K562 (cell line): ENCODE data around the gene LRP2BP. TPM values are rescaled to one million over a fixed set of nuclear protein-coding genes. Genes with fewer than 3 reads are reported as not detected.

Experiments used
- ATF7 ChIP-seq: fragments of 450-650 bp; IDR thresholded peaks from 2 replicates; pipeline ENCODE4 v1.7.1; 2014; ENCODE audit warnings: mild to moderate bottlenecking, moderate library complexity
- E2F6 ChIP-seq, 2 experiments: IDR thresholded peaks; 2 replicates each; pipeline ENCODE4 v1.6.1; 2011; ENCODE audit warnings: borderline replicate concordance in 1 of 2, control low read depth in 1 of 2, low read depth in 1 of 2, low read length in 1 of 2, mild to moderate bottlenecking in 1 of 2, mixed read lengths in 1 of 2, moderate library complexity in 1 of 2; ENCODE audit not compliant: insufficient read depth in 1 of 2, insufficient read length in 1 of 2, poor library complexity in 1 of 2, severe bottlenecking in 1 of 2; ENCODE audit errors: extremely low read depth in 1 of 2
- EHMT2 ChIP-seq: fragments of 450-650 bp; IDR thresholded peaks from 2 replicates; pipeline ENCODE4 v1.6.1; 2018; ENCODE audit warnings: antibody characterized with exemption
- ETV6 ChIP-seq, 3 experiments: fragments of 150-350 bp in 1 of 3; sonication (generic) in 1 of 3; formaldehyde crosslinking in 1 of 3; IDR thresholded peaks; 2 replicates each; pipeline versions ENCODE4 v1.6.1 to v1.8.0; 2014 to 2022; ENCODE audit warnings: borderline replicate concordance in 2 of 3, low read depth in 2 of 3, antibody characterized with exemption in 1 of 3, low read length in 1 of 3, mild to moderate bottlenecking in 1 of 3, missing genetic modification reagents in 1 of 3
- HLTF ChIP-seq: fragments of 450-650 bp; IDR thresholded peaks from 2 replicates; pipeline ENCODE4 v1.6.1; 2016
- JUND ChIP-seq, 2 experiments: IDR thresholded peaks; 2 replicates in 1 of 2; 3 replicates in 1 of 2; pipeline ENCODE4 v1.6.1; 2011; ENCODE audit warnings: borderline replicate concordance in 2 of 2, low read depth in 2 of 2, low read length in 2 of 2, improper control_type of control experiment in 1 of 2, missing biosample characterization in 1 of 2, missing genetic modification characterization in 1 of 2, missing genetic modification reagents in 1 of 2
- MCM2 ChIP-seq: fragments of 450-650 bp; IDR thresholded peaks from 2 replicates; pipeline ENCODE4 v1.6.1; 2017; ENCODE audit warnings: low read depth, mild to moderate bottlenecking
- NCOA2 ChIP-seq, 2 experiments: fragments of 450-650 bp; IDR thresholded peaks; 2 replicates each; pipeline ENCODE4 v1.6.1; 2018; ENCODE audit warnings: mild to moderate bottlenecking in 2 of 2, moderate library complexity in 1 of 2; ENCODE audit not compliant: partially characterized antibody in 2 of 2
- NKRF ChIP-seq: fragments of 450-650 bp; IDR thresholded peaks from 2 replicates; pipeline ENCODE4 v1.6.1; 2016; ENCODE audit warnings: borderline replicate concordance
- NR2C2 ChIP-seq, 2 experiments: fragments of 200-800 bp in 1 of 2; sonication (Bioruptor generic) in 1 of 2; sonication (generic) in 1 of 2; formaldehyde crosslinking in 1 of 2; IDR thresholded peaks; 2 replicates each; pipeline versions ENCODE4 v1.6.1 to v1.8.0; 2016 to 2022; ENCODE audit warnings: mild to moderate bottlenecking in 1 of 2, missing compliant biosample characterization in 1 of 2, missing genetic modification characterization in 1 of 2, missing genetic modification reagents in 1 of 2
- NR3C1 ChIP-seq: sonication (generic); formaldehyde crosslinking; IDR thresholded peaks from 2 replicates; pipeline ENCODE4 v1.8.1; 2022; ENCODE audit warnings: missing genetic modification reagents
- POLR2AphosphoS2 ChIP-seq: IDR thresholded peaks from 2 replicates; pipeline ENCODE4 v1.6.1; 2012; ENCODE audit warnings: low read length, improper control_type of control experiment
- PTRF ChIP-seq: fragments of 450-650 bp; IDR thresholded peaks from 2 replicates; pipeline ENCODE4 v1.6.1; 2016; ENCODE audit warnings: mild to moderate bottlenecking, missing genetic modification characterization, missing compliant biosample characterization
- RFX5 ChIP-seq: IDR thresholded peaks from 2 replicates; pipeline ENCODE4 v1.6.1; 2011; ENCODE audit warnings: low read depth, mild to moderate bottlenecking, improper control_type of control experiment, low read length
- SMAD4 ChIP-seq: fragments of 250-450 bp; sonication (Bioruptor Pico); conservative IDR thresholded peaks from 2 replicates; pipeline ENCODE4 v1.8.0; 2021; ENCODE audit warnings: inconsistent platforms, mild to moderate bottlenecking, moderate library complexity
- TBP ChIP-seq: optimal IDR thresholded peaks from 2 replicates; pipeline ENCODE3; 2011; ENCODE audit warnings: low read depth, low read length, improper control_type of control experiment
- TRIM28 ChIP-seq: fragments of 450-650 bp; IDR thresholded peaks from 2 replicates; pipeline ENCODE4 v1.6.1; 2017
- ZNF212 ChIP-seq: fragments of 450-650 bp; formaldehyde crosslinking; IDR thresholded peaks from 2 replicates; pipeline ENCODE4 v1.4.0; 2020; ENCODE audit warnings: mild to moderate bottlenecking
- ZNF518B ChIP-seq: fragments of 250-450 bp; sonication (Bioruptor Pico); IDR thresholded peaks from 2 replicates; pipeline ENCODE4 v1.5.0; 2021; ENCODE audit warnings: mild to moderate bottlenecking, moderate library complexity
- ZNF57 ChIP-seq: fragments of 450-650 bp; formaldehyde crosslinking; IDR thresholded peaks from 2 replicates; pipeline ENCODE4 v1.4.0; 2020; ENCODE audit warnings: mild to moderate bottlenecking, moderate library complexity
- polyA plus RNA-seq, 8 experiments: library from polyadenylated mRNA; depleted of rRNA in 4 of 8; stranded (reverse) in 5 of 8; unstranded in 3 of 8; fragments of >200 nt; fragmentation: Nextera tagmentation in 2 of 8; fragmentation: Illumina TruSeq in 1 of 8; extraction: Ambion mirVana in 2 of 8; extraction: Trizol in 1 of 8; gene quantifications; 2 replicates each; pipeline versions ENCODE4 v1.2.1 to v1.2.3, GENCODE V29; 2011 to 2014; ENCODE audit warnings: inconsistent platforms in 1 of 8, missing spikeins in 1 of 8
- total RNA-seq, 7 experiments: library from RNA; depleted of rRNA in 6 of 7; stranded (reverse); fragments of >200 nt in 6 of 7; fragmentation: Illumina TruSeq in 2 of 7; extraction: Trizol in 2 of 7; gene quantifications; 2 replicates each; pipeline versions ENCODE4 v1.2.1 to v1.2.3, GENCODE V29; 2011 to 2021; ENCODE audit warnings: low replicate concordance in 1 of 7

Gene LRP2BP
- total and polyA plus RNA-seq, 9 of the 15 experiments (the other 6 are each of a cell fraction or from before 2014, with no cell fraction given), result 0.42 to 2.1 (median 0.62) TPM

- TF ChIP-seq NR3C1 (CRISPR knock-in tag) (no peak), MCM2 (no peak), NCOA2 (IDR thresholded peaks at IDR 0.05; ENCODE audit: partially characterized antibody in 2 of 2) (no peak), NKRF (peak; percentile 91), RFX5 (no peak), ATF7 (no peak), ZNF57 (CRISPR knock-in tag) (no peak), POLR2AphosphoS2 (no peak; the same call in none of the 2 replicates), EHMT2 (no peak), PTRF (tag) (no peak), JUND (IDR thresholded peaks at IDR 0.05; ENCODE audit: borderline replicate concordance, low read depth, low read length) (no peak), JUND (tag; IDR thresholded peaks at IDR 0.05; ENCODE audit: borderline replicate concordance, low read depth, low read length) (no peak), HLTF (no peak), ZNF518B (CRISPR knock-in tag) (no peak), ZNF212 (CRISPR knock-in tag) (no peak), NR2C2 (CRISPR knock-in tag; IDR thresholded peaks at IDR 0.05) (no peak), NR2C2 (tag; IDR thresholded peaks at IDR 0.05) (no peak), ETV6 (IDR thresholded peaks at IDR 0.05; ENCODE audit: borderline replicate concordance in 1 of 2, low read depth in 2 of 2, low read length in 1 of 2) (no peak), ETV6 (CRISPR knock-in tag; IDR thresholded peaks at IDR 0.05; ENCODE audit: borderline replicate concordance) (peak; percentile 56; the same call in 1 of the 2 replicates), TRIM28 (no peak), SMAD4 (no peak), TBP (no peak), E2F6 (IDR thresholded peaks at IDR 0.05; ENCODE audit: borderline replicate concordance in 1 of 2, extremely low read depth in 1 of 2, insufficient read depth in 1 of 2, insufficient read length in 1 of 2, low read depth in 1 of 2, low read length in 1 of 2, poor library complexity in 1 of 2, severe bottlenecking in 1 of 2) (peak in 1 of 2 experiments; percentile 84)
Measured at GRCh38 chr4:185396724-185397385, 1.1 kb upstream of the LRP2BP start, which contains the start of gene ANKRD37 (continued).
